GM12878 (cell line): ENCODE measurements around the gene SMOC2. TPM values are rescaled to one million over a fixed set of nuclear protein-coding genes. Genes with fewer than 3 reads are reported as not detected.

Experiments
- ATAC-seq: fragments of 200-7000 bp; cut with Tn5 transposase; 3 replicates; pipeline ENCODE4 v1.9.1; 2020; ENCODE audit warnings: mild to moderate bottlenecking, moderate library complexity
- BruUV-seq: library from RNA; stranded (reverse); fragments of 400-500 nt; replicated peaks from 2 replicates; lab custom pipeline; 2021; lab: Mats Ljungman, UMichigan
- CTCF ChIA-PET: fragments of 300-600 bp; sonication (Branson Sonifier 250); formaldehyde crosslinking; extraction: SDS; loops from one replicate; lab custom pipeline; 2021; ENCODE audit warnings: inconsistent platforms; lab: Yijun Ruan, JAX
- POLR2A ChIA-PET: fragments of 350-600 bp; formaldehyde crosslinking; extraction: SDS; loops from one replicate; lab custom pipeline; 2021; ENCODE audit warnings: inconsistent platforms; lab: Charles Lee
- RAD21 ChIA-PET: fragments of 300-600 bp; sonication (Branson Sonifier 250); formaldehyde crosslinking; loops from one replicate; lab custom pipeline; 2023; ENCODE audit warnings: antibody characterized with exemption; ENCODE audit not compliant: unreplicated experiment; lab: Charles Lee
- SMC1A ChIA-PET: fragments of 300-600 bp; sonication (Branson Sonifier 250); formaldehyde crosslinking; loops from one replicate; lab custom pipeline; 2023; ENCODE audit not compliant: unreplicated experiment, uncharacterized antibody; lab: Charles Lee
- DNase-seq: peaks from one replicate; pipeline ENCODE4 v3.0.0-alpha.2; 2011; ENCODE audit warnings: low read depth, low spot score
- FAIRE-seq: peaks from 3 replicates; lab custom pipeline; 2011; peaks lifted over from hg19 to GRCh38; lab: Jason Lieb, UNC
- H2AFZ ChIP-seq: 2 replicates; pipeline ENCODE4 v1.6.0; 2011; ENCODE audit warnings: low read depth, low read length, control low read depth; ENCODE audit not compliant: control insufficient read depth
- H3K27ac ChIP-seq: 2 replicates; pipeline ENCODE4 v1.5.1; 2011; ENCODE audit warnings: control low read depth; ENCODE audit not compliant: control insufficient read depth, insufficient read depth
- H3K27me3 ChIP-seq, 2 experiments: replicated peaks in 1 of 2; 2 replicates each; pipeline versions ENCODE4 v1.6.0 to v1.6.1; 2011; ENCODE audit warnings: low read length in 1 of 2; ENCODE audit not compliant: control insufficient read depth in 2 of 2, insufficient read depth in 2 of 2
- H3K36me3 ChIP-seq, 2 experiments: 2 replicates each; pipeline ENCODE4 v1.5.1; 2011; ENCODE audit warnings: low read length in 1 of 2; ENCODE audit not compliant: control insufficient read depth in 2 of 2, insufficient read depth in 2 of 2
- H3K4me1 ChIP-seq: 2 replicates; pipeline ENCODE4 v1.6.1; 2011; ENCODE audit warnings: mild to moderate bottlenecking, low read length, moderate library complexity, mixed read lengths; ENCODE audit not compliant: control insufficient read depth, insufficient read depth
- H3K4me2 ChIP-seq: 2 replicates; pipeline ENCODE4 v1.6.0; 2011; ENCODE audit warnings: control low read depth; ENCODE audit not compliant: control insufficient read depth, insufficient read depth
- H3K4me3 ChIP-seq: fragments of 200-600 bp; sonication (generic); 2 replicates; pipeline ENCODE4 v1.5.1; 2016
- H3K79me2 ChIP-seq: 2 replicates; pipeline ENCODE4 v1.6.0; 2011; ENCODE audit warnings: low read length; ENCODE audit not compliant: control insufficient read depth, insufficient read depth
- H3K9ac ChIP-seq: 2 replicates; pipeline ENCODE4 v1.8.0; 2011; ENCODE audit warnings: low read length, control low read depth, mixed read lengths; ENCODE audit not compliant: control insufficient read depth, insufficient read depth
- H3K9me3 ChIP-seq: replicated peaks from 3 replicates; pipeline ENCODE4 v1.5.1; 2011; ENCODE audit warnings: mild to moderate bottlenecking, low read length; ENCODE audit not compliant: control insufficient read depth, insufficient read depth
- H4K20me1 ChIP-seq: 2 replicates; pipeline ENCODE4 v1.6.0; 2011; ENCODE audit not compliant: control insufficient read depth, insufficient read depth
- E2F8 ChIP-seq: fragments of 450-650 bp; IDR thresholded peaks from 2 replicates; pipeline ENCODE4 v1.6.1; 2018; ENCODE audit warnings: mild to moderate bottlenecking, low read depth, moderate library complexity; ENCODE audit not compliant: partially characterized antibody
- KDM1A ChIP-seq: fragments of 200-600 bp; sonication (generic); IDR thresholded peaks from 2 replicates; pipeline ENCODE4 v1.6.1; 2016; ENCODE audit warnings: borderline replicate concordance
- MEF2A ChIP-seq: IDR thresholded peaks from 2 replicates; pipeline ENCODE4 v1.6.1; 2011; ENCODE audit warnings: low read depth, mild to moderate bottlenecking, low read length, moderate library complexity; ENCODE audit not compliant: insufficient read depth
- MYB ChIP-seq: fragments of 150-350 bp; IDR thresholded peaks from 2 replicates; pipeline ENCODE4 v1.6.1; 2014; ENCODE audit warnings: mild to moderate bottlenecking, low read depth, low read length, borderline replicate concordance
- NFXL1 ChIP-seq: fragments of 450-650 bp; IDR thresholded peaks from 2 replicates; pipeline ENCODE4 v1.6.1; 2017; ENCODE audit warnings: antibody characterized with exemption, mild to moderate bottlenecking, borderline replicate concordance
- POLR2AphosphoS5 ChIP-seq: IDR thresholded peaks from 2 replicates; pipeline ENCODE4 v1.6.1; 2011; ENCODE audit warnings: mild to moderate bottlenecking, low read length, inconsistent platforms
- ZBTB4 ChIP-seq: fragments of 450-650 bp; formaldehyde crosslinking; IDR thresholded peaks from 2 replicates; pipeline ENCODE4 v1.4.0; 2022; ENCODE audit warnings: mild to moderate bottlenecking, moderate library complexity
- WGBS: methylation state at CpG from one replicate; pipeline ENCODE4 v1.1.6; 2016; ENCODE audit warnings: low lambda C conversion rate; ENCODE audit not compliant: insufficient replicate concordance, insufficient coverage; ENCODE audit errors: missing lambda C conversion rate; 5-methylcytosine and 5-hydroxymethylcytosine counted together
- in situ Hi-C: fragments of 300-500 bp; cut with MboI; formaldehyde crosslinking; loops from 9 replicates; pipeline ENCODE4 v1.14.3; 2018; ENCODE audit warnings: mixed read lengths
- intact Hi-C: fragments of 100-400 bp; cut with micrococcal nuclease; formaldehyde crosslinking; loops from one replicate; pipeline ENCODE4 v1.14.2; 2022; ENCODE audit not compliant: unreplicated experiment
- polyA plus RNA-seq, 11 experiments: library from polyadenylated mRNA; depleted of rRNA in 4 of 11; unstranded in 6 of 11; stranded (reverse) in 5 of 11; fragments of >200 nt; fragmentation: Nextera tagmentation in 4 of 11; fragmentation: Illumina TruSeq in 1 of 11; extraction: Ambion mirVana in 4 of 11; extraction: Trizol in 1 of 11; gene quantifications; 1 replicate in 1 of 11; 2 replicates in 10 of 11; pipeline versions ENCODE4 v1.2.1 to v1.2.3, GENCODE V29; 2011 to 2016; ENCODE audit warnings: inconsistent platforms in 2 of 11, missing spikeins in 2 of 11, low read depth in 1 of 11
- total RNA-seq, 4 experiments: library from RNA; depleted of rRNA in 3 of 4; stranded (reverse); fragments of >200 nt in 3 of 4; fragmentation: Illumina TruSeq in 1 of 4; extraction: Trizol in 1 of 4; gene quantifications; 2 replicates each; pipeline versions ENCODE4 v1.2.1 to v1.2.3, GENCODE V29; 2013 to 2021
- TF ChIP-seq, protein P1 (sequence below): fragments of 450-650 bp; IDR thresholded peaks from 2 replicates; pipeline ENCODE4 v1.6.1; 2017; ENCODE audit warnings: mild to moderate bottlenecking, moderate library complexity
- TF ChIP-seq, protein P2 (sequence below): fragments of 450-650 bp; IDR thresholded peaks from 2 replicates; pipeline ENCODE4 v1.6.1; 2017; ENCODE audit warnings: antibody characterized with exemption, mild to moderate bottlenecking, moderate library complexity

The SMOC2 gene
- total and polyA plus RNA-seq, 10 of the 15 experiments (the other 5 are each of a cell fraction or from before 2014, with no cell fraction given) = 0.10 to 0.12 TPM; not detected in 8

DNA sequence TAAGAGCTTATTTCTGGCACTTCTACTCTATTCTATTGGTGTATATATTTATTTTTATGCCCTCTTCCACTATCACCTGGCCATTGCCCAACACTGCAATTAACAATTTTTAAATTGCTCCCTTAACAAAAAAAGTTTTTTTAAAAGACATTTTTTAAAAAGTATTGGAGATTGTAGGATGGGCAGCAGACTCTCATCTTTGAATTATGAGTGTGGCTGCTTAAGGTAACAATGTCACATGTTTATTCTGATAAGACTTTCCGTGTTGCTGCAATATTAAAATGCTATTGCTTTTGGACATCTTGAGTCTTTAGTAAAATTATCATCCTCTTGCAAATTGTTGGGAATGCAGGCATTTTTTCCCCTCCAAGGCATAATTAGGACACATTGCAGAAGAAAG, 31.4 kb downstream of the SMOC2 start (continued):
- no peak for TF ChIP-seq E2F8
- no peak for TF ChIP-seq POLR2AphosphoS5
- no peak for TF ChIP-seq KDM1A
- TF ChIP-seq, protein P1, sequence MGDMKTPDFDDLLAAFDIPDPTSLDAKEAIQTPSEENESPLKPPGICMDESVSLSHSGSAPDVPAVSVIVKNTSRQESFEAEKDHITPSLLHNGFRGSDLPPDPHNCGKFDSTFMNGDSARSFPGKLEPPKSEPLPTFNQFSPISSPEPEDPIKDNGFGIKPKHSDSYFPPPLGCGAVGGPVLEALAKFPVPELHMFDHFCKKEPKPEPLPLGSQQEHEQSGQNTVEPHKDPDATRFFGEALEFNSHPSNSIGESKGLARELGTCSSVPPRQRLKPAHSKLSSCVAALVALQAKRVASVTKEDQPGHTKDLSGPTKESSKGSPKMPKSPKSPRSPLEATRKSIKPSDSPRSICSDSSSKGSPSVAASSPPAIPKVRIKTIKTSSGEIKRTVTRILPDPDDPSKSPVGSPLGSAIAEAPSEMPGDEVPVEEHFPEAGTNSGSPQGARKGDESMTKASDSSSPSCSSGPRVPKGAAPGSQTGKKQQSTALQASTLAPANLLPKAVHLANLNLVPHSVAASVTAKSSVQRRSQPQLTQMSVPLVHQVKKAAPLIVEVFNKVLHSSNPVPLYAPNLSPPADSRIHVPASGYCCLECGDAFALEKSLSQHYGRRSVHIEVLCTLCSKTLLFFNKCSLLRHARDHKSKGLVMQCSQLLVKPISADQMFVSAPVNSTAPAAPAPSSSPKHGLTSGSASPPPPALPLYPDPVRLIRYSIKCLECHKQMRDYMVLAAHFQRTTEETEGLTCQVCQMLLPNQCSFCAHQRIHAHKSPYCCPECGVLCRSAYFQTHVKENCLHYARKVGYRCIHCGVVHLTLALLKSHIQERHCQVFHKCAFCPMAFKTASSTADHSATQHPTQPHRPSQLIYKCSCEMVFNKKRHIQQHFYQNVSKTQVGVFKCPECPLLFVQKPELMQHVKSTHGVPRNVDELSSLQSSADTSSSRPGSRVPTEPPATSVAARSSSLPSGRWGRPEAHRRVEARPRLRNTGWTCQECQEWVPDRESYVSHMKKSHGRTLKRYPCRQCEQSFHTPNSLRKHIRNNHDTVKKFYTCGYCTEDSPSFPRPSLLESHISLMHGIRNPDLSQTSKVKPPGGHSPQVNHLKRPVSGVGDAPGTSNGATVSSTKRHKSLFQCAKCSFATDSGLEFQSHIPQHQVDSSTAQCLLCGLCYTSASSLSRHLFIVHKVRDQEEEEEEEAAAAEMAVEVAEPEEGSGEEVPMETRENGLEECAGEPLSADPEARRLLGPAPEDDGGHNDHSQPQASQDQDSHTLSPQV = no peak

GRCh38 chr6:168473197-168473596, 32.2 kb downstream of the SMOC2 start:
- no peaks in the 10 kb centered on the region for H3K9me3 ChIP-seq
- no peaks in the 10 kb centered on the region for H3K27me3 ChIP-seq
- H4K20me1 ChIP-seq = no peaks in the 10 kb centered on the region
- H3K4me2 ChIP-seq = no peak overlapping the region
- H3K9ac ChIP-seq = no peak overlapping the region
- H3K4me1 ChIP-seq = no peaks in the 10 kb centered on the region
- ChIA-PET CTCF (no interaction called here), SMC1A (no interaction called here), RAD21 (no interaction called here), POLR2A (no interaction called here)
- no TSS peak for BruUV-seq
- H3K79me2 ChIP-seq = no peaks in the 10 kb centered on the region
- 20% methylated on average over 7 of the region's 7 CpGs for WGBS
- no peak for DNase-seq
- no peak overlapping the region for H3K4me3 ChIP-seq
- in situ Hi-C loops = no loop called here
- intact Hi-C loops = no loop called here
- ATAC-seq = no peak
- H3K27ac ChIP-seq = no peak overlapping the region
- no peak for FAIRE-seq
- no peaks in the 10 kb centered on the region for H3K36me3 ChIP-seq
- H2AFZ ChIP-seq = no peak overlapping the region
- TF ChIP-seq MEF2A = no peak
- no peak for TF ChIP-seq MYB
- TF ChIP-seq NFXL1 = no peak
- no peak for TF ChIP-seq ZBTB4 (CRISPR knock-in tag)
- TF ChIP-seq, protein P2, sequence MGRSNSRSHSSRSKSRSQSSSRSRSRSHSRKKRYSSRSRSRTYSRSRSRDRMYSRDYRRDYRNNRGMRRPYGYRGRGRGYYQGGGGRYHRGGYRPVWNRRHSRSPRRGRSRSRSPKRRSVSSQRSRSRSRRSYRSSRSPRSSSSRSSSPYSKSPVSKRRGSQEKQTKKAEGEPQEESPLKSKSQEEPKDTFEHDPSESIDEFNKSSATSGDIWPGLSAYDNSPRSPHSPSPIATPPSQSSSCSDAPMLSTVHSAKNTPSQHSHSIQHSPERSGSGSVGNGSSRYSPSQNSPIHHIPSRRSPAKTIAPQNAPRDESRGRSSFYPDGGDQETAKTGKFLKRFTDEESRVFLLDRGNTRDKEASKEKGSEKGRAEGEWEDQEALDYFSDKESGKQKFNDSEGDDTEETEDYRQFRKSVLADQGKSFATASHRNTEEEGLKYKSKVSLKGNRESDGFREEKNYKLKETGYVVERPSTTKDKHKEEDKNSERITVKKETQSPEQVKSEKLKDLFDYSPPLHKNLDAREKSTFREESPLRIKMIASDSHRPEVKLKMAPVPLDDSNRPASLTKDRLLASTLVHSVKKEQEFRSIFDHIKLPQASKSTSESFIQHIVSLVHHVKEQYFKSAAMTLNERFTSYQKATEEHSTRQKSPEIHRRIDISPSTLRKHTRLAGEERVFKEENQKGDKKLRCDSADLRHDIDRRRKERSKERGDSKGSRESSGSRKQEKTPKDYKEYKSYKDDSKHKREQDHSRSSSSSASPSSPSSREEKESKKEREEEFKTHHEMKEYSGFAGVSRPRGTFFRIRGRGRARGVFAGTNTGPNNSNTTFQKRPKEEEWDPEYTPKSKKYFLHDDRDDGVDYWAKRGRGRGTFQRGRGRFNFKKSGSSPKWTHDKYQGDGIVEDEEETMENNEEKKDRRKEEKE = no peak
